Measurements from ENCODE around the gene BCKDHB.
"Not testable (repeated sequence)": the region's sequence is repeated elsewhere in the genome, so short reads cannot be mapped to it uniquely, and the experiment has no call there.

BCKDHB gene

GRCh38 chr6:80206758-80207157, 100.3 kb downstream of the BCKDHB start:
- DNase-seq (ENCODE audit: low read depth in 2 of 2), result no peak

DNA sequence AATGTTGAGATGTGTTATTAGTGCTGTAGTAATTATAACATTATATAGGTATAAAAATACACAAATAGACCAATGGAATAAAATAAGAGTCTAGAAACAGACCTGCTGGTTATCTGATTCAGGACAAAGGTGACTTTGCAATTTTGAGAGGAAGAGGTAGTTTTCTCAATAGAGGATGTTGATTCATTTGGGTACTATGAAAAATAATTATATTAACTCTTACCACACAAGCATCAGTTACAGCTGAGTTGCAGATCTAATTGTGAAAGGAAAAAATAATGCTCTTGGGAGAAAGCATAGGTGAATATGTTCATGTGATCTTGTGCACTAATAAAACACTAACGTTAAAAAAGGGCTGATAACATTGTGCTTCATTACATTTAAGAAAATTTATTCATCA, 103.0 kb downstream of the BCKDHB start:
- no peak for DNase-seq (ENCODE audit: low read depth in 2 of 2)

DNA sequence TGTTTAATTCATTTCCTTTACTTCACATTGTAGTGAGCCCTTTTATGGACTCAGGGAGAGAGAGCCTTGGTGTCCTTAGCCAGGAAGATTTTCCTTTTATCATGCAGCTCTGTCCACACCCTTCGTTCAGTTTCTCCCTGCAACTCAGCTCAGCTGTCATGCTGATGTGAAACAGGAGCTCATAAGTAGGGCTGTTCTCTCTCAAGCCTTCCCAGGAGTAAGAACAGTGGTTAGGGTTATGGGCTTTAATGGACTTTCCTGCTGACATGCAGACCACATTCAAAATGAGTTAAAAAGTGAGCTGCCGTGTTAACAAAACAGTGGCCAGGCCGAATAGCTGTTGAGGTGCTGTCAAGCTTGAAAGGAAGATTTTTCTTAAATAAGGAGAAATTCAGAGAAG, 104.1 kb downstream of the BCKDHB start:
- no peak for DNase-seq (ENCODE audit: low read depth in 2 of 2)

DNA sequence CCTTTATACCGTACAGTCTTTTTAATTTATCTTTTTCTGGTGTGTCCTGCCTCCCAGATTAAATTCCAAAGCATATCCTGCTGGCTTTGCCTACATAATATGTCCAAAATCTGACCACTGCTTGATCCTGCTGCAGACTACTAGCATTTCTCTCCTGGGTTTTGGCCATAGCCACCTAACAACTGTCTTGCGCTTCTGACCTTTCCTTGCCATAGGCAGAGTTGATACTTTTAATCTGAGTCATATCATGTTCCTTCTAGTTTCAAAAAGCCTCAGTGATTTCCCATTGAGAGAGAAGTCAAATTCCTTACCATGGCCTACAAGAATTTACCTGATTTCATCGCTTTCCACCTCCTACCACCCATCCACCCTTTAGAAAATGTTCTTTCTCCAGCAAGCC, 104.8 kb downstream of the BCKDHB start:
- DNase-seq (ENCODE audit: low read depth in 2 of 2), result no peak

DNA sequence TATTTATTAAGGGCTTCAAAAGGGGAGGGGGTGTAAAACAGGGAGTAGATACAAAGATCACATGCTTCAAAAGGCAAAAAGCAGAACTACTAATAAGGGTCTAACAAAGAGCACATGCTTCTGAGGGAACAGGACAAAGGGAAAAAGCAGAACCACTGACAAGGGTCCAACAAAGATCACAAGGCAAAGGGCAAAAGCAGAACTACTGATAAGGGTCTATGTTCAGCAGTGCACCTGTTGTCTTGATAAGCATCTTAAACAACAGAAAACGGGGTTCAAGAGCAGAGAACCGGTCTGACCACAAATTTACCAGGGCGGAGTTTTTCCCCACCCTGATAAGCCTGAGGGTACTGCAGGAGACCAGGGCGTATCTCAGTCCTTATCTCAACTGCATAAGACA, 105.4 kb downstream of the BCKDHB start:
- not testable (repeated sequence) for DNase-seq (ENCODE audit: low read depth in 2 of 2)

DNA sequence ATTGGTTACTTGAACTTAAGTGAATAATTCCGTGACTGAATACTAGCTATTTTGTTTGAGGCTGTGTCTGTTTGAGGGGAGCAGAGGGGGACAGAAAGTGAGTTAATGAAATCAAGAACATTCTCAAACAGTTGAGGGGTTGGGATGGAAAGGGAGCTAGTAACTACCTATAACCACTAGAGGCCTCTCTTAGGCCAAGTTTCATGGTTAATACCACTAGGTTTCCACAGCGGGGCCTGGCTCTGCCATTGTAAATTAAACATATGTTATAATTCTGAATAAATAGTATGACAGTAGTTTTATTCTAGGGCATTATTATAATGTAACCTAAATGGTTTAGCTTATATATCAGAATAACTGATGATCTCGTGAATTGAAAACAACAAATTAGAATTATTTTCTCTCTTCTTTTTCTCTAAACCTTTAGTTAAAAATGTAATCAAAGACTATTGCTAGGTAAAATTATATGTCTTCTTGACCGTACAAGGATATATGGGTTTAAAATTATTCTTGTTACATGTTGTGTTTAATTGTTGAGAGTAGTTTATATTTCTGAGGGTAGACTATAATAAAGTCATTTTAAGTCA, 108.1 kb downstream of the BCKDHB start:
- DNase-seq (ENCODE audit: low read depth in 2 of 2), result no peak

- no peak for DNase-seq (ENCODE audit: low read depth in 2 of 2)
Observed at GRCh38 chr6:80215063-80215462, 108.6 kb downstream of the BCKDHB start.

DNA sequence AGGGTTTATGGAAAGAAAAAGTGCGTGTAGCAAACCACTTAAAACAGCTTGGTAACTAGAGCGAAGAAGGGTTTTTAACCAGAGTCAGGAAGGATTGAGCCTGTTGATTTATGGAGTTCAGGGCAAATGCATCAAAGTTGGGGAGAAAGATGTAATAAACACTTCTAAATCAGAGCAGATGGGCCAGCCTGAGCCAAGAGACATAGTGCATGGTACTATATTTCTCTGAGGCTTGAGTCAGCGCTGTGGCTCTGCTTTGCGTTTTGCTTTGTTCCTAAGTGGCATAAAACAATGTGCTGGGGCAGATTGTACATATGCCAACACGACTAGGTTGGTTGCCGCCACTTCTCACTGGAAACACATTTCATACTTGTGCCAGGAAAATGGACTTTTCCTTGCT, 111.3 kb downstream of the BCKDHB start:
- DNase-seq (ENCODE audit: low read depth in 2 of 2), result no peak

DNA sequence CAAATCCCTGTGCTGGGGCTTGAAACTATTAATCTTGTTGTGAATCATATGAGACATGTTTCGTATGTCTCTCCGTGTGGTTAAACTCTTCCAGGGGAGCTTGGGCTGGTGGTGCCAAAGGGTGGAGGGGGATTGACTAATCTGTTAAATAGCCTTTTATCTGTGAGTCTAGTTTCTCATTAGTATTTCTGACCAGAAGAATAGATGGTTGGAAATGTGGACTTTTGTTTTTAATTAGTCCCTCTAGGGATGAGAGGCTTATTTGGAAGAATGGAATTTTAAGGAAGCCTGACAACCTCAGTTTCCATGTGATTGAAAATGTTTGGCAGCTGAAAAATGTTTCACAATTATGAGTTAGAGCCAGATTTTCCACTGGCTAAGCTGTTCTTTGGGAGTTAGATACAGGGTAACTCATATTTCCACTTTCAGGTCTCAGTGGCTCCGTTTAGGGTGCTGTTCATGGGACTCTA, 117.3 kb downstream of the BCKDHB start:
- no peak for DNase-seq (ENCODE audit: low read depth in 2 of 2)

DNA sequence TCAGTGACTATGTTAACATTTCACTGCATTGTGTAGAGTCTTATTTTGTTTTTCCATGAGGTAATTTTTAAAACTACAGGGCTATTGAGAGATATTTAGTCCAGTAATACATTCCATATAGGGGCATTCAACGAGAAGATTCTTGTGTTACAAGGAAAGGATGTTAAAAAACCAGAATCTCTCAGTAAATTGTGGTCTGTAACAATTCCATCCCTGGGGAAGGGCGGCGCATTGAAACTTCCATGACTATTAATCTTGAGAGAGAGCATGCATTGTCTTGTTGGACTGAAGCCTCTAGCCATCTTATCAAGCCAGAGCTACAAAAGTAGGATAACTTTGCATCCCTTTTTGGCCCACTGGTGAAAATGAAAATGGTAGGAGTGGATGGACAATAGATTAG, 119.7 kb downstream of the BCKDHB start:
- no peak for DNase-seq (ENCODE audit: low read depth in 2 of 2)

GRCh38 chr6:80226699-80227098, 120.2 kb downstream of the BCKDHB start:
- no peak for DNase-seq (ENCODE audit: low read depth in 2 of 2)

DNA sequence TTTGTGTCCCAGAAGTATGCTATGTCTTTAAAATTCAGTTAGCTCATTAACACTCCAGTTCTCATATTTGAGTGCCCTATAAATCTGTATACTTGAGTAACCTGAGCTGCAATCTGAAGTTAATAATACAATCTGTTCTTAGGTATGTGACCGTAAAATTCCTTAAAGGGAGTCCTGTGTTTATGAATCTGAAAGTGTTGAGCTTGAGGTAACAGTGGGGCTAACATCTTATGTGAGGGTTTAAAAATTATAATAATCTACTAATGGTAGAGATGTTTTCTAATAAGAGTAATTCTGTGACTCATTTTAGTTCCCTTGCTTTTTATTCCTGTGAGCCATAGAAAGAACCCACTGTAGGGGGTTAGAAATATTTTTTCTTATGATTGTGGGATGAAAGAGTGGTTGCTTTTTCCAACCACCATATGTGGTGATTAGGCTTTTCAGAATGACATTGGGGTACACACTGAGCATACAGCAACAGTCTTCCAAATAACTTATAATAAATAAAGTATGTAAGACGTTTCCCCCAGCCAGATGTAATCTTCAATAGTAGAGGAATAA, 121.2 kb downstream of the BCKDHB start:
- DNase-seq (ENCODE audit: low read depth in 2 of 2), result no peak

GRCh38 chr6:80233262-80233661, 126.8 kb downstream of the BCKDHB start:
- no peak for DNase-seq (ENCODE audit: low read depth in 2 of 2)

DNA sequence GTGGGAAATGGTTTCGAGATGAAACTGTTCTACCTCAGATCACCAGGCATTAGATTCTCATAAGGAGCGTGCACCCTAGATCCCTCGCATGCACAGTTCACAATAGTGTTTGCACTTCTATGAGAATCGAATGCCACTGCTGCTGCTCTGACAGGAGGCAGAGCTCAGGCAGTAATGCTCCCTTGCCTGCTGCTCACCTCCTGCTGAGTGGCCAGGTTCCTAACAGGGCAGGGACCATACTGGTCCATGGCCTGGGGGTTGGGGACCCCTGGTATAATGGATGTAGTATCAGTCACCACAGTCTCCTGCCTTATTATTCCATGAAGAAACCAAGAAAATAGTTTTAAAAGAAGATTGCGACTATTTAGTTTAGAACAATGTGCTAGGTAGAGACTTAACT, 127.5 kb downstream of the BCKDHB start:
- DNase-seq (ENCODE audit: low read depth in 2 of 2), result no peak

GRCh38 chr6:80234401-80234800, 127.9 kb downstream of the BCKDHB start:
- no peak for DNase-seq (ENCODE audit: low read depth in 2 of 2)

DNA sequence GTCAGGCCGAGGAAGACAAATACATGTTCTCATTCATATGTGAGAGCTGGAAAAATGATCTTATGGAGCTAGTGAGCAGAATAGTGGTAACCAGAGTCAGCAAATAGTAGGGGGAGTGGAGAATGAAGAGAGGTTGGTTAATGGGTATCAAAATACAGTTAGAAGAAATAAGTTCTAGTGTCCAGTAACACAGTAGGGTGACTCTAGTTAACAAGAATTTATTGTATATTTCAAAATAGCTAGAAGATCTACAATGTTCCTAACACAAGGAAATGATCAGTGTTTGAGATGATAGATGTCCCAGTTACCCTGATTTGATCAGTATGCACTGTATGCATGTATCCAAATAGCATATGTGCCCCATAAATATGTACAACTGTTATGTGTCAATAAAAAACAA, 128.4 kb downstream of the BCKDHB start:
- DNase-seq (ENCODE audit: low read depth in 2 of 2), result no peak

DNA sequence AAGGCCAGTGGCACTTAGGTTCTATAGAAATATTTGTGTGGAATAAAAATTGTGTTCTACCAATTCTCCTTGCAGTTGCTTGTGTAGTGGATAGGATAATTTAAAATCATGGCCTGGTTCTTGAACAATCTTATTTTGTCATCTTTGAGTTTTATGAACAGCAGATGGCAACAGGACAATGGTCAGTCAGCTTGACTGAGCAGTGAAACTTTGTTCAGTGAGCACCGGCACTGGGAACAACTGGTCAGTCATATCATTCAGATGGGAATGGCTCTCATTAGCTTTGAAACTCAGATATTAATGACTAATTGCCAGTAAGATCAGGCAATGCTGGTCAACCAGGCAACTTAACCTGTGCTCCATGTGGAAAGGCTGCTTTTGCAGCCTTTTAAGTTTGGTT, 129.2 kb downstream of the BCKDHB start:
- DNase-seq (ENCODE audit: low read depth in 2 of 2), result no peak

DNA sequence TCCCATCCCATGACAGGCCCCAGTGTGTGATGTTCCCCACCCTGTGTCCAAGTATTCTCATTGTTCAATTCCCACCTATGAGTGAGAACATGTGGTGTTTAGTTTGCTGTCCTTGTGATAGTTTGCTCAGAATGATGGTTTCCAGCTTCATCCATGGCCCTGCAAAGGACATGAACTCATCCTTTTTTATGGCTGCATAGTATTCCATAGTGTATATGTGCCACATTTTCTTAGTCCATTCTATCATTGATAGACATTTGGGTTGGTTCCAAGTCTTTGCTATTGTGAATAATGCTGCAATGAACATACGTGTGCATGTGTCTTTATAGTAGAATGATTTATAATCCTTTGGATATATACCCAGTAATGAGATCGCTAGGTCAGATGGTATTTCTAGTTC, 132.3 kb downstream of the BCKDHB start:
- not testable (repeated sequence) for DNase-seq (ENCODE audit: low read depth in 2 of 2)

DNA sequence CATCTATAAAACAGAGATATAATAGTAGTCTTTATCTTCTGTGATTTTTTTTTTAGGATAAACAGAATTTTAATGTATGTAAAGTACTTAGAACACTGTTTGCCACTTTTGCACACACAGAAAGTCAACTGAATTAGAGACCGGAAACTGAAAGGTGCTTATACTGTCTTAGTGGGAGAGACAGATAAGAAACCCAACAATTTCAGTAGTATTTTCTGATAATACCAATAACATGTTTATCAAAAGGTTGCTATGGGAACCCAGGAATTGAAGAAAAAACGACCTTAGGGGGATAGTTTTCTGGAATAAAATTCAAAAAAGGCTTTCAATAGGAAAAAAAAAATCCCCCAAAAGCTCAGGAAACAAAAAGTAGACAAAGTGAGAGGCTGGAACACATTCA, 138.6 kb downstream of the BCKDHB start:
- DNase-seq (ENCODE audit: low read depth in 2 of 2), result no peak

DNA sequence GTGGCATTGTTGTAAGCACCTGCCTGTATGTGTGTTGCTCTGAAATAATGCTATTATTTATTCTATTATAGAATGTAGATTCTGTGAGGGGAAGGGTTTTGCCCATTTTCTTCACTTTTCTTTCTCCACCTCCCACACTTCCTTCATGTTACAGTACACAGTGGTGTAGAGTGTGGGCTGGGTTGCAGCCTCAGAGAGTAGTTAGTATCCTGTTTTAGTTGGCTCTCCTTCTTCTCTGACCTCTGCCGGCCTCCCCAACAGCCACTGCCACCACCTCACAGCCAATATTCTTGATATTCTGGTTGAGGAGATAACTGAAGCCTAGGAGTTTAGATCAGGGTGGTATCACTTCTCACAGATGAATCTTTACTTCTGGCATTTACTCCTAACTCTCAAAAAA, 143.4 kb downstream of the BCKDHB start:
- no peak for DNase-seq (ENCODE audit: low read depth in 2 of 2)

- no peak for DNase-seq (ENCODE audit: low read depth in 2 of 2)
Observed at GRCh38 chr6:80250391-80250997, 144.0 kb downstream of the BCKDHB start.

GRCh38 chr6:80251321-80251720, 144.8 kb downstream of the BCKDHB start:
- DNase-seq (ENCODE audit: low read depth in 2 of 2), result no peak

GRCh38 chr6:80254716-80255115, 148.2 kb downstream of the BCKDHB start:
- no peak for DNase-seq (ENCODE audit: low read depth in 2 of 2)

GRCh38 chr6:80256691-80257090, 150.2 kb downstream of the BCKDHB start:
- DNase-seq (ENCODE audit: low read depth in 2 of 2), result no peak

Measured in stimulated activated CD4-positive, alpha-beta T cell treated with anti-CD3 and anti-CD28 coated beads, Interleukin-1b, Interleukin-23, amount 100 ng/mL, for 1 hour (primary cell).